Progenitor cell of endocrine pancreas (in vitro differentiated cells): ENCODE measurements around the gene PTPRH. TPM values are rescaled to one million over a fixed set of nuclear protein-coding genes. Genes with fewer than 3 reads are reported as not detected.

ENCODE experiments used
- DNase-seq: peaks from one replicate; pipeline ENCODE4 v3.0.0; 2021; ENCODE audit warnings: low spot score; ENCODE audit not compliant: unreplicated experiment
- H3K27ac Mint-ChIP-seq: 2 replicates; pipeline ENCODE4 v1.8.0; 2021; ENCODE audit warnings: mild to moderate bottlenecking, moderate library complexity, mixed read lengths
- H3K27me3 Mint-ChIP-seq: 2 replicates; pipeline ENCODE4 v1.8.0; 2021; ENCODE audit warnings: mixed read lengths
- H3K36me3 Mint-ChIP-seq: 2 replicates; pipeline ENCODE4 v1.8.0; 2022; ENCODE audit warnings: mixed read lengths; ENCODE audit not compliant: insufficient read depth
- H3K4me1 Mint-ChIP-seq: 2 replicates; pipeline ENCODE4 v1.8.0; 2021; ENCODE audit warnings: low read depth, mixed read lengths
- H3K4me3 Mint-ChIP-seq: 2 replicates; pipeline ENCODE4 v1.8.0; 2021; ENCODE audit warnings: low read depth, mild to moderate bottlenecking, moderate library complexity, mixed read lengths
- H3K9me3 Mint-ChIP-seq: 2 replicates; pipeline ENCODE4 v1.8.0; 2021; ENCODE audit warnings: low read depth, mixed read lengths
- CTCF ChIP-seq: fragments of 200-600 bp; sonication (generic); IDR thresholded peaks from one replicate; pipeline ENCODE4 v1.5.0; 2021; ENCODE audit warnings: antibody characterized with exemption, mild to moderate bottlenecking; ENCODE audit not compliant: unreplicated experiment
- total RNA-seq: library from RNA; stranded (reverse); gene quantifications from 2 replicates; pipeline ENCODE4 v1.2.1, GENCODE V29; 2021

The PTPRH gene
- total RNA-seq, 1 donor from 2014 or later, result 0.43 TPM

- DNase-seq, result no peak
- Mint-ChIP-seq H3K4me3 (no peak overlapping the region), H3K36me3 (peaks cover 11% of the 10 kb centered on the region), H3K4me1 (no peaks in the 10 kb centered on the region), H3K27ac (no peak overlapping the region), H3K9me3 (no peaks in the 10 kb centered on the region), H3K27me3 (no peaks in the 10 kb centered on the region)
- no peak for TF ChIP-seq CTCF
Measured at GRCh38 chr19:55242517-55242916, 33.2 kb upstream of the PTPRH start.

GRCh38 chr19:55241935-55242464 lies 32.7 kb upstream of the PTPRH start:
- no peaks in the 10 kb centered on the region for H3K9me3 Mint-ChIP-seq
- no peaks in the 10 kb centered on the region for H3K4me1 Mint-ChIP-seq
- peaks cover 15% of the 10 kb centered on the region for H3K36me3 Mint-ChIP-seq
- H3K4me3 Mint-ChIP-seq, result no peak overlapping the region
- no peaks in the 10 kb centered on the region for H3K27me3 Mint-ChIP-seq
- no peak for DNase-seq
- TF ChIP-seq CTCF, result no peak
- no peak overlapping the region for H3K27ac Mint-ChIP-seq

GRCh38 chr19:55241143-55241934 lies 32.0 kb upstream of the PTPRH start:
- DNase-seq, result no peak
- Mint-ChIP-seq H3K27me3 (no peaks in the 10 kb centered on the region), H3K4me3 (no peak overlapping the region), H3K27ac (no peak overlapping the region), H3K4me1 (no peaks in the 10 kb centered on the region), H3K9me3 (no peaks in the 10 kb centered on the region), H3K36me3 (peaks cover 20% of the 10 kb centered on the region)
- no peak for TF ChIP-seq CTCF

GRCh38 chr19:55240713-55241020 lies 31.4 kb upstream of the PTPRH start:
- no peak for DNase-seq
- Mint-ChIP-seq H3K4me3 (no peak overlapping the region), H3K36me3 (peaks cover 24% of the 10 kb centered on the region), H3K9me3 (no peaks in the 10 kb centered on the region), H3K27ac (no peak overlapping the region), H3K27me3 (no peaks in the 10 kb centered on the region), H3K4me1 (no peaks in the 10 kb centered on the region)
- TF ChIP-seq CTCF, result no peak

- Mint-ChIP-seq H3K36me3 (peaks cover 31% of the 10 kb centered on the region), H3K27me3 (no peaks in the 10 kb centered on the region), H3K9me3 (no peaks in the 10 kb centered on the region), H3K4me3 (no peak overlapping the region), H3K4me1 (no peaks in the 10 kb centered on the region), H3K27ac (no peak overlapping the region)
- no peak for DNase-seq
- no peak for TF ChIP-seq CTCF
Measured at GRCh38 chr19:55239004-55239403, 29.7 kb upstream of the PTPRH start.
